Fibroblast of lung (primary cell): ENCODE results near the gene TFAM. TPM values are rescaled to one million over a fixed set of nuclear protein-coding genes. Genes with fewer than 3 reads are reported as not detected.

ENCODE experiments used
- DNase-seq, 2 donors: peaks; one replicate each; pipeline versions ENCODE4 v3.0.0 to v3.0.0-alpha.2; 2010; ENCODE audit warnings: low read depth in 2 of 2
- H2AFZ ChIP-seq: 2 replicates; pipeline ENCODE4 v1.5.1; 2012; ENCODE audit warnings: low read length, control low read depth, inconsistent platforms
- H3K27ac ChIP-seq: 2 replicates; pipeline ENCODE4 v1.5.1; 2011; ENCODE audit warnings: low read length, control low read depth; ENCODE audit not compliant: insufficient read depth
- H3K27me3 ChIP-seq: 2 replicates; pipeline ENCODE4 v1.5.1; 2011; ENCODE audit warnings: mild to moderate bottlenecking, low read length; ENCODE audit not compliant: control insufficient read depth, insufficient read depth
- H3K36me3 ChIP-seq: 2 replicates; pipeline ENCODE4 v1.5.1; 2011; ENCODE audit warnings: low read length; ENCODE audit not compliant: control insufficient read depth, insufficient read depth
- H3K4me1 ChIP-seq: 2 replicates; pipeline ENCODE4 v1.5.1; 2011; ENCODE audit warnings: low read length; ENCODE audit not compliant: control insufficient read depth, insufficient read depth; ENCODE audit errors: extremely low read depth
- H3K4me2 ChIP-seq: 2 replicates; pipeline ENCODE4 v1.5.1; 2011; ENCODE audit warnings: low read length, control low read depth; ENCODE audit not compliant: insufficient read depth; ENCODE audit errors: extremely low read depth
- H3K4me3 ChIP-seq, 4 experiments: fragments of 200-600 bp in 1 of 4; sonication (generic) in 1 of 4; replicated peaks in 1 of 4; 2 replicates each; pipeline ENCODE4 v1.5.1; 2011 to 2016; ENCODE audit warnings: low read length in 4 of 4, low read depth in 3 of 4, mild to moderate bottlenecking in 3 of 4, control low read depth in 2 of 4, inconsistent platforms in 1 of 4, mixed read lengths in 1 of 4; ENCODE audit not compliant: insufficient read depth in 1 of 4; ENCODE audit errors: control extremely low read depth in 1 of 4
- H3K79me2 ChIP-seq: 2 replicates; pipeline ENCODE4 v1.5.1; 2012; ENCODE audit warnings: mild to moderate bottlenecking, low read length, inconsistent platforms; ENCODE audit not compliant: control insufficient read depth, insufficient read depth
- H3K9ac ChIP-seq: 2 replicates; pipeline ENCODE4 v1.5.1; 2011; ENCODE audit warnings: mild to moderate bottlenecking, low read length, control low read depth; ENCODE audit not compliant: insufficient read depth
- H3K9me3 ChIP-seq: 2 replicates; pipeline ENCODE4 v1.5.1; 2012; ENCODE audit warnings: low read depth, low read length; ENCODE audit not compliant: control insufficient read depth, insufficient read depth
- H4K20me1 ChIP-seq: 2 replicates; pipeline ENCODE4 v1.5.1; 2011; ENCODE audit warnings: low read length; ENCODE audit not compliant: control insufficient read depth, insufficient read depth; ENCODE audit errors: extremely low read depth
- CTCF ChIP-seq, 2 donors: IDR thresholded peaks in 1 of 2; conservative IDR thresholded peaks in 1 of 2; 1 replicate in 1 of 2; 2 replicates in 1 of 2; pipeline ENCODE4 v1.5.1; 2011 to 2012; ENCODE audit warnings: low read length in 2 of 2, control low read depth in 1 of 2, inconsistent platforms in 1 of 2, low read depth in 1 of 2, mild to moderate bottlenecking in 1 of 2
- EZH2 ChIP-seq: IDR thresholded peaks from 2 replicates; pipeline ENCODE4 v1.5.1; 2012; ENCODE audit warnings: low read length, control low read depth, mild to moderate bottlenecking; ENCODE audit errors: missing control alignments
- polyA plus RNA-seq, 2 donors: library from polyadenylated mRNA; depleted of rRNA in 1 of 2; stranded (reverse) in 1 of 2; unstranded in 1 of 2; fragments of >200 nt; gene quantifications; 2 replicates each; pipeline ENCODE4 v1.2.1, GENCODE V29; 2011 to 2012; ENCODE audit warnings: missing spikeins in 1 of 2
- total RNA-seq: library from RNA; depleted of rRNA; stranded (reverse); fragments of >200 nt; gene quantifications from 2 replicates; pipeline ENCODE4 v1.2.1, GENCODE V29; 2014

TFAM gene
- total and polyA plus RNA-seq, 2 donors (not counting 1 experiment from before 2014, with no cell fraction given), result 14.9 to 21.1 TPM

GRCh38 chr10:58438986-58439385, 53.8 kb downstream of the TFAM start:
- no peak overlapping the region for H2AFZ ChIP-seq
- no peaks in the 10 kb centered on the region for H3K9me3 ChIP-seq
- peaks cover 20% of the 10 kb centered on the region for H3K4me1 ChIP-seq
- no peak overlapping the region for H3K9ac ChIP-seq
- H4K20me1 ChIP-seq, result no peaks in the 10 kb centered on the region
- peak overlapping the region; percentile 56 for H3K4me2 ChIP-seq
- no peaks in the 10 kb centered on the region for H3K27me3 ChIP-seq
- no peaks in the 10 kb centered on the region for H3K36me3 ChIP-seq
- TF ChIP-seq EZH2 (no peak), CTCF (conservative IDR thresholded peaks at IDR 0.05 in 1 of 2, IDR thresholded peaks at IDR 0.05 in 1 of 2; ENCODE audit: low read depth in 1 of 2, low read length in 2 of 2) (no peak)
- no peaks in the 10 kb centered on the region for H3K79me2 ChIP-seq
- H3K27ac ChIP-seq, result no peak overlapping the region
- H3K4me3 ChIP-seq, result no peak overlapping the region
- DNase-seq, result no peak

GRCh38 chr10:58439632-58440364, 54.6 kb downstream of the TFAM start:
- no peak overlapping the region for H3K27ac ChIP-seq

GRCh38 chr10:58440484-58440883, 55.3 kb downstream of the TFAM start:
- H3K36me3 ChIP-seq, result no peaks in the 10 kb centered on the region
- no peaks in the 10 kb centered on the region for H3K9me3 ChIP-seq
- H2AFZ ChIP-seq, result no peak overlapping the region
- no peaks in the 10 kb centered on the region for H4K20me1 ChIP-seq
- no peak for DNase-seq
- TF ChIP-seq EZH2, result no peak
- no peak for TF ChIP-seq CTCF (conservative IDR thresholded peaks at IDR 0.05 in 1 of 2, IDR thresholded peaks at IDR 0.05 in 1 of 2; ENCODE audit: low read depth in 1 of 2, low read length in 2 of 2)
- peaks cover 20% of the 10 kb centered on the region for H3K4me1 ChIP-seq
- no peaks in the 10 kb centered on the region for H3K79me2 ChIP-seq
- H3K27ac ChIP-seq, result no peak overlapping the region
- no peaks in the 10 kb centered on the region for H3K27me3 ChIP-seq
- no peak overlapping the region for H3K9ac ChIP-seq
- H3K4me2 ChIP-seq, result no peak overlapping the region
- no peak overlapping the region for H3K4me3 ChIP-seq

More at GRCh38 chr10:58439632-58440364, 54.6 kb downstream of the TFAM start:
- Histone ChIP-seq H3K9me3 (no peaks in the 10 kb centered on the region), H3K4me1 (peaks cover 20% of the 10 kb centered on the region), H3K79me2 (no peaks in the 10 kb centered on the region), H3K27me3 (no peaks in the 10 kb centered on the region), H3K36me3 (no peaks in the 10 kb centered on the region), H3K4me3 (no peak overlapping the region), H3K4me2 (no peak overlapping the region), H3K9ac (no peak overlapping the region), H2AFZ (no peak overlapping the region), H4K20me1 (no peaks in the 10 kb centered on the region)
- DNase-seq, result peak in 1 of 2 donors; percentile 23
- TF ChIP-seq EZH2 (no peak), CTCF (conservative IDR thresholded peaks at IDR 0.05 in 1 of 2, IDR thresholded peaks at IDR 0.05 in 1 of 2; ENCODE audit: low read depth in 1 of 2, low read length in 2 of 2) (no peak)
